ENCODE measurements around the gene TRIM65.

Gene TRIM65, protein sequence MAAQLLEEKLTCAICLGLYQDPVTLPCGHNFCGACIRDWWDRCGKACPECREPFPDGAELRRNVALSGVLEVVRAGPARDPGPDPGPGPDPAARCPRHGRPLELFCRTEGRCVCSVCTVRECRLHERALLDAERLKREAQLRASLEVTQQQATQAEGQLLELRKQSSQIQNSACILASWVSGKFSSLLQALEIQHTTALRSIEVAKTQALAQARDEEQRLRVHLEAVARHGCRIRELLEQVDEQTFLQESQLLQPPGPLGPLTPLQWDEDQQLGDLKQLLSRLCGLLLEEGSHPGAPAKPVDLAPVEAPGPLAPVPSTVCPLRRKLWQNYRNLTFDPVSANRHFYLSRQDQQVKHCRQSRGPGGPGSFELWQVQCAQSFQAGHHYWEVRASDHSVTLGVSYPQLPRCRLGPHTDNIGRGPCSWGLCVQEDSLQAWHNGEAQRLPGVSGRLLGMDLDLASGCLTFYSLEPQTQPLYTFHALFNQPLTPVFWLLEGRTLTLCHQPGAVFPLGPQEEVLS

DNA sequence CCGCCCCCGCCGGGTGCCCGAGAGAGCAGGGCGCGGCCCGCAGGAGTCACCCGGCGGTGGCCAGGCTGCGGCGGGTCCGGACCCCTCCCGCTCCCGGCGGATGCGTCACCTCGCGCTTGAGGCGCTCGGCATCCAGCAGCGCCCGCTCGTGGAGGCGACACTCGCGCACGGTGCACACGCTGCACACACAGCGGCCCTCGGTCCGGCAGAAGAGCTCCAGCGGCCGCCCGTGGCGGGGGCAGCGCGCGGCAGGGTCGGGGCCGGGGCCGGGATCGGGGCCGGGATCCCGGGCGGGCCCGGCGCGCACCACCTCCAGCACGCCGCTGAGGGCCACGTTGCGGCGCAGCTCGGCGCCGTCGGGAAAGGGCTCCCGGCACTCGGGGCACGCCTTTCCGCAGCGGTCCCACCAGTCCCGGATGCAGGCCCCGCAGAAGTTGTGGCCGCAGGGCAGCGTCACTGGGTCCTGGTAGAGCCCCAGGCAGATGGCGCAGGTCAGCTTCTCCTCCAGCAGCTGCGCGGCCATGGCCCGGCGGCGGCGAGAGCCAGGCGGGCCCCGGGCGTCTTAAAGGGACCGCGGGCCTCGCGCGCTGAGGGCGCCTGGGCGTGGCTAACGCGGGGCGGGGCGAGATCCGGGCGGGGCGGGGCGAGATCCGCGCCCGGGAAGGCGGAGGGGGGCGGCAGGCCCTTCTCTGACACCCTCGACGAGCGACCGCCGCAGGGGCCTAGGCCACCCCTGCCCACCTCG lies at the start of gene TRIM65:
Gene TRIM65, minus strand, starts transcription at position 537 of the 745 bp plus-strand sequence. Its CDS starts 14 bp downstream, at position 523.
- DNase-seq (ENCODE audit: low read depth) = peak; percentile 82

DNA sequence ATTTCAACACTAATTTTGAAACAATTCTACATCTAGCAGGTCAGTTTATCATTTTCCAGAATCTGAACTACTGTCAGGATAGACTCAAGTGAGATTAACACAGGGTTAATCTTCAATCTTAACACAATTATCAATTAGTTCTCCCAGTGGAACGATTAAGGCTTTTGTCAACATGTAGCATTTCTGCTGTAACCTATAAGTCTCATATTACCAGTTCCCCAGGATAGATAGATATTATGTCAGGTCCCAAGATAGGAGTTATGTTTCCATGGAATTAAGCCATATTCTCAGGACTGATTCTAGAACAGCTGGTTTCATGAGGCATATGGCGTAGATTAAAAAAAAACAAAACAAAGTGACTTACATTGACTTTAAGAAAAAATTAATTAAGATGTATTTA lies 48.5 kb upstream of the TRIM65 start:
- no peak for DNase-seq (ENCODE audit: low read depth)

DNA sequence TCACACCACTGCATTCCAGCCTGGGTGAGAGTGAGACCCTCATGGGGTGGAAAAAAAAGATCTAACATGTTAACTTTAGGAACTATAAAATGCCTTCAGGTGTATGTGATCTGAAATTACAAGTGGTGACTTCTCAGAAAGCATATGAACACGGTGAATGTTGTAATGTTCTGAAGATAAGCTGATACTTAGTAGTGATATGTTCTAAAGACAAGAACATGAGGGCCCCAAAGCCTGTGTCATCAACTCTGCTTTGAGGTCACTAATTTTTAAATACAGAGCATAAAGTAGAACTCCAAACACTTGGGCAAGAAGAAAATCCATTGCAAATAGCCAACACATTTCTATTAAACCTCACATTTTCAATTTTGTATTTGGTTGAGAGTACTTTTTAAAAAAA lies 46.7 kb upstream of the TRIM65 start:
- DNase-seq (ENCODE audit: low read depth) = no peak

DNA sequence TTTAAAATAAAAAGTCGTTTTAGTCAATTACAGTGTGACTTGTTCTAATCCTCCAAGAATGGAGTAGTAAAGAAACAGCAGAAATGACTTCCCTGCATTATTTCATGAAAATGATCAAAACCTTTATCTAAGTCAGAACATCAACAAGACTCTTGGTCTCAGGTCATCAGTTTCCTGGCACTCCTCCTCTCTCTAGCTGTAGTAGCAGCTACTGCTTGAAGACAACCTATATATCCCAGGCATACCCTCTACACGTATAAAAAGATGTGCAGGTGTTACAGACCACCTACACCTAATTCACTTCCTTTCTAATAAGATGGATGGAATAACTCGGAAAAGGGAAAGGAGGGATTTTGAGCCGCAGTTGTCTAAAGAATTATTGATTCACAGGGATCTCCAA lies 45.7 kb upstream of the TRIM65 start:
- no peak for DNase-seq (ENCODE audit: low read depth)

DNA sequence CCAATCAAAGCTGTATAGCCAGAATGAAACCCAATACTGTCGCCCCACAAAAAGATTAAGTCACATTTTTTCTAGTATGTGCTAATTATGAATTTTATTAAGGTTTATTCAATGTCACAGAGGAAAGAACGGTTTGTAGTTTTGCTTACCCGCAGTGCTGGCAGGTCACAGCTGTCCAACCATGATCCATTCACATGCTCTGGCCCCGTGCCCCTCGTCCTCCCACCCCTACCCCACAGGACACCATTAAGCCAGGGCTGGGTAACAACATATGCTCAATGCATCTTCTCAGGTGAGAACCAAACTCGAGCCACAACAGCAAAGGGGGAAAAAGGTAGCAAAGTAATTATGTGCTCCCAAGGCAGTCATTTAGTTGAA lies 44.7 kb upstream of the TRIM65 start:
- no peak for DNase-seq (ENCODE audit: low read depth)

DNA sequence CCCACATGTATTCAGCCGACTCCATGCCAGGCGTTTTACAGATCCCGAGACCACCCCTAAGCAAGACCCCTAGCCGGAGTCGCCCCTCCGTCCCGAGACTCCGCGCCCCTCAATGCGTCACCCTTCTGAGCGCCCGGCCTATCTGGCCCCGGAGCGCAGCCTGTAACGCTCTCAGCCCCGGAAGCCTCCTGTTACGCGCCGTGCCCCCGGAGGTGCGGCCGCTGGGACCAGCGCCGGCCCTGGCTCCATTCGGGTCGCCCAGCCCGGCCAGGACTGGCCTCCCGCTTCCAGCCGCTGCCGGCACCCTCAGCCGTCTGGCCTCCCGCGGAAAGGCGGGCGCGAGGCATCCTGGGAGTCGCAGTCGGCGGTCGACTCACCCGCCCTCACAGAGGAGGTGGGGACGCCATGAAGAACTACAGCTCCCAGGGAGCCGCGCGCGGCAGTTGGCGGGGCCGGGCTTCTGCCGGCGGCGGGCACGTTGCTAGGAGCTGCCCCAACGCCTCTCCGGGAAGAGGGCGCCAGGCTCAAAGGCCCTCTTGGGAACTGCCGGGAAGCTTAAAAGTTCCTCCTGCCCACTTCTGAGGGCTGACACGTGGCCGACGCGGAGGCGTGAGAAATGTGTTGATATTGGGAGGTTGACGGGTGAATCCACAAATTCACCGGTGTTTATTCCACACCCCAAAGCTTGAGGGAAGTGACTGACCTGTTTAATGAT lies 44.1 kb upstream of the TRIM65 start, which contains the start of gene FBF1:
Gene FBF1, minus strand, starts transcription at position 316 of the 715 bp plus-strand sequence. CDS start 2,893 bp downstream, outside the sequence.
- peak; percentile 96 for DNase-seq (ENCODE audit: low read depth)

DNA sequence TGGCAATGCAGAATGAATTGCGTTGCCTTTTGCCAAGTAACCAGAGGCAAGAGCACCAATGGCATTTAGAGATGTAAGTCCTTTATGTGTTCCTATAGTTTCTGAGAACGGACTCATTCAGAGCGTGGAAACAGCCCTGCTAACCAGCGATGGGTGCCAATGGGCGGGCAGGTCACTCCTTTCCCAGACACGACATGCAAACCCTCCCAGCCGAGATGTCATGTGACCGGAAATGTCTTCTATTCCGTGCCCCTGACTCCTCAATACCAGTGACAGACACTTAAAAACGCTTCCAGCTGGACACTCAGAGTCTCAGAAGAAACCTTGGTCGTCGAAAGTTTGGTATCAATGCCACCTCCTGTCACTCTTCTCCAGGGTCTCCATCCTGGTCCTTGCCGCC lies 40.9 kb upstream of the TRIM65 start:
- DNase-seq (ENCODE audit: low read depth) = no peak

DNA sequence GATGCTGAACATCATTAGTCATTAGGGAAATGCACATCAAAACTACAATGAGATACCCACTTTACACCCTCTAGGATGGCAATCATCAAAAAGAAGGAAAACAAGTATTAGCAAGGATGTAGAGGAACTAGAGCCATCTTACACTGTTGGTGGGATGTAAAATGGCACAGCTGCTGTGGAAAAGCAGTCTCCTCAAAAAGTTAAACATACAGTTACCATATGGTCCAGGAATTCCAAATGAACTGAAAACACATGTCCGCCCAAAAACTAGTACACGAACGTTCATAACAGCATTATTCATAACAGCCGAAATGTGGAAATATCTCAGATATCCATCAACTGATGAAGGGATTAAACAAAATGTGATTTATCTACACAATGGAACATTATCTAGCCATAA lies 37.1 kb upstream of the TRIM65 start:
- DNase-seq (ENCODE audit: low read depth) = no peak

DNA sequence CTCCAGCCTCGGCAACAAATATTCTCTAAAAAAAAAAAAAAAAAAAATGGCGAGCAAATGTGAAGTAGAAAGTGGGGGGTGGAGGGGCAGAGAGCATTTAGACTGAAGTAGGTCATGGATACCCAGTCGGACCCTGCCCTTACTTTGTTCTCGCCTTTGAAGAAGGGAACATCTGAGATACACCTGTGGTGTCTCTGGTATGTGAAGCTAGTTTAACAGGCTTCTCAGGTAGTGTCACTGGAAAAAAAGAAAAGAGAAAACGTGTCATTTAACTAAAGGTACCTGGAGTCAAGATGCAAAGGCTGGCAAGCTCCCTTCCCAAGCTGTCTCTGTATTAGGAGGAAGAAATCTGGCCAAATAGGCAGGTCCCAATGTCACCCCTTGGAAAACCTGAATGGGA lies 36.1 kb upstream of the TRIM65 start:
- DNase-seq (ENCODE audit: low read depth) = no peak

DNA sequence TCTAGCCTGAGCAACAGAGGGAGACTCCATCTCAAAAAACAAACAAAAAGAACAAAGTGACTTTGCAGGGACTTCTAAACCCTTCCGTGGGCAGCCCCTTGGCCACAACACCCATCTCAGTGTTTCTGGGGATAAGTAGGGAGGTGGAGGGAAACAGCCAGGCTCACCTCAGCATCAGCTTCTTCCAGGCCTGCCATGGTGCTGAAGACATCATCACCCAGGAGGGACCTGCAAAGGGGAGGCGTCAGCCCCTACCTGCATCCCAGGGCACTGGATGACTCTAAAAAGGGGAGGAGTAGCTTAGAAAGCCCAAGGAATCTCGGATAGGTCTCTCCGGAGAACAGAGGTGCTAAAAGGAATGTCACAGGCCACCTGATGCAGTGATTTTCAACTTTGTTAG lies 34.3 kb upstream of the TRIM65 start:
- DNase-seq (ENCODE audit: low read depth) = no peak

DNA sequence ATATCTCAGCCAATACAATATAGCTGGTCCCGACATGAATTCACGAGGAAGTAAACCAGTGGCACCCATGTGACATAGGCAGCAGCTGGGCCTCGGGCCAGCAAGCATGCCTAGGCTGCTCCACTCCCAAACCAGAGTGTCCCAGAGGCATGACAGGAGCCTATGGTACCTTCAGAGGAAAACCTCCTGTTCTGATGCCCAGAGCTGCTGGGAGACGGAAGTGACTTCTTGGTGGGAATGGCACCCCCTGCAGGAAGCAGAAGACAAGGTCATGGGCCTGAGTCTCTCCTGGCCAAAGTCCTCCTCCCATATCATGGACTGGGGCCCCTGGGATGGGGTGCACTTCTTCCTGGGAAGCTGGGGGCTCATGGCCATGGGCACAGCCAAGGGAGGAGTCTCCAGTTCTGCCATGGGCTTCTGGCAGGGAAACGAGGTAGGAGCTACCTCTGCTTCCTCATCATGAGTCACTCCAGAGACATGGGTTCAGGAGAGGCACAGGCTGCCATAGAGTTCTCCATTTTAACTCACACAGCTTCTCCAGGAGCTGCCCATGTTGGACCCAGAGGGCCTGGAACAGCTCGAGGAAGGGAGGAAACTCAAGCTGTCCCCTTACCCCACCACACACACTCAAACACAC lies 30.7 kb upstream of the TRIM65 start:
- DNase-seq (ENCODE audit: low read depth) = peak; percentile 25

DNA sequence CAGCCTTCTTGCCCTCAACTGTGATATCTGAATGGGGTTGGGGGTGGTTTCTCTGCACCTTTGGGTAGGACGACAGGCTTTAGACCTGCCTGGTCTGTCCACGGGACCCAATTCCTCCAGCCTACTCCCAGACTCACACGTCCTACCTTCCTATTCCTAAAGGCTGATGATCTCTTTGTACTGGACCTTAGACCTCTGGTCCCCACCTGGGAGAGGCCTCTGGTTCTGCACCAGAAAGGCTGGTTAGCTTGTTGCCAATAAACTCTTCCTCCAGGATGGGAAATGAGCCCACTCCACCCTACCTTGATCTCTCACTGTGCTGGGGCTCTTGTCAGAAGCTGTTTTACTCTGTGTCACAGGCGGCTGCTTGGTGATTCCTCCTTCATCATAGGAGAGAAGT lies 29.7 kb upstream of the TRIM65 start:
- no peak for DNase-seq (ENCODE audit: low read depth)

DNA sequence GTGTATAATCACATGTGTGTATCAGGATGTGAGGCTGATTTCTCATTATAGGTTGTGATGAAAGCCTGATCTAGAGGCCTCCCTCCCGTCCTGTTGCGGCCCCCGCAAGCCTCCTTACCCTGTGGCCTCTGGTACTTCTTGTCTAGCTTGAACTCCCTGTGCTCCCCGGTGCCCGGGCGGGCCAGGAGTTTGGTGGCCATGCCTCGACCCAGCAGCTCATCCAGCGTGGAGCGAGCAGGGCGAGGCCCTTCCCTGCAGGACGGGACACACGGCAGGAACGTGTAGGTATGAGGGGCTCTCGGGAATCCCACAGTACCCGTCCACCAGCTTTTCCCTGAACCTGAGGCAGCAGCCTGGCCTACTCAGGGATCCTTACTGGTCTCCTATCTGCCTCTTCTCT lies 29.2 kb upstream of the TRIM65 start:
- no peak for DNase-seq (ENCODE audit: low read depth)

DNA sequence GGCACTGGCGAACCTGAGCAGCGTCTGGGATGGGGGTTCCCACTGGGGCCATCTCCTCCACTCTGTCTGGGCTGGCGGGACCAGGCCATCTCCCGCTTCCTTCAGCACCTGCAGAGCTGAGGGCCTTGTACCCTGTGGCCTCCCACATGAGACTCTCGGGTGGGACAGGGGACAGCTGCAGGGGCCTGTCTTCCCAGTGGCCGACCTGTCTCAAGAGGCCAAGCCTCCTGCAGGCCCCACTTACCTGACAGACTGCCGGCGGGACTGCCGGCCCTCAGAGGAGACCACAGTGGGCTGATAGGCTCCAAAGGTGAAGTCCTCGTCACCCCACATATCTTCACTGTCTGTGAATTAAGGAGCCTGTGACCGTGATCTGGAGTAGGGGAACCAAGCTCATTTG lies 28.4 kb upstream of the TRIM65 start:
- DNase-seq (ENCODE audit: low read depth) = no peak

DNA sequence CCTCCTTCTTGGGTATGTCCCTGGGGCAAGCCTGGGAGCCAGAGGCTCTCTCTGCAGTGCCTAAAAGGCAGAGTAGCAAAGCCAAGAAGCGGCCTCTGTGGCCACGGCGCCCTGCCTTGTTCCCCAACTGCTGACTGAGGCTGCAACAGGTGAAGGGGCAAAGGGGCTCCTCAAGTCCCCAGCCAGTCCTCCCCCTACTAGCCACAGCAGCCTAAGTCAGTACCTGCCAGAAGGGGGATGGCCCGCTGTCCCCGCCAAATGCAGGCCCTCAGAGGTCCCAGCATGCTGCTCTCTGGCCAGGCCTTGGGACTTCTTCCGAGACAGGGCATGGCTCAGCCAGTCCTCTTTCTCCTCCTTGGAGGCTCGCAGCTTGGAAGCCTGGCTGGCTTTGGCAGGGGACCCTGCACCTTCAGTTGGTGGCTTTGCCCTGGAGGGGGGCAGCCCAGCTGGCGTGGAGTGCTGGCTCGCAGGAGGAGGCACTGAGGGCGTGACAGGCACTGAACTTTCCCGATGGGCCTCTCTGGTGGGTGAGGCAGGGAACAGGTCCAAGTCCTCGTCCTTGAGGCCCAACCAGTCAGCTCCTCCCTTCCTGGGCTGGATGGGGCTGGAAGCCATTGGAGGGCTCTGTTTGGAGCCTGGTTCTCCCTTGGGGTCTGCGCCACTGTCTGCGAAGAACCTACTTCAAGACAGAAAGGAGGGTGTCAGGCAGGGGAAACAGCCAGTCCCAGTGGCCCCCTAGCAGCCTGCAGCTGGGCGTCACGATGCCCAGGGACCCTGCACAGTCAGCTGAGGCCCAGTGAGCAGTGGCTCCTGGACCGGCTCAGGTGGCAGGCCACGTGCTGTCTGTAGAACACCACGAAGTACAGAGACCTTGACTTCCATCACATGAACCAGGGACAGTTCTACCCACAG lies 26.5 kb upstream of the TRIM65 start:
- no peak for DNase-seq (ENCODE audit: low read depth)

DNA sequence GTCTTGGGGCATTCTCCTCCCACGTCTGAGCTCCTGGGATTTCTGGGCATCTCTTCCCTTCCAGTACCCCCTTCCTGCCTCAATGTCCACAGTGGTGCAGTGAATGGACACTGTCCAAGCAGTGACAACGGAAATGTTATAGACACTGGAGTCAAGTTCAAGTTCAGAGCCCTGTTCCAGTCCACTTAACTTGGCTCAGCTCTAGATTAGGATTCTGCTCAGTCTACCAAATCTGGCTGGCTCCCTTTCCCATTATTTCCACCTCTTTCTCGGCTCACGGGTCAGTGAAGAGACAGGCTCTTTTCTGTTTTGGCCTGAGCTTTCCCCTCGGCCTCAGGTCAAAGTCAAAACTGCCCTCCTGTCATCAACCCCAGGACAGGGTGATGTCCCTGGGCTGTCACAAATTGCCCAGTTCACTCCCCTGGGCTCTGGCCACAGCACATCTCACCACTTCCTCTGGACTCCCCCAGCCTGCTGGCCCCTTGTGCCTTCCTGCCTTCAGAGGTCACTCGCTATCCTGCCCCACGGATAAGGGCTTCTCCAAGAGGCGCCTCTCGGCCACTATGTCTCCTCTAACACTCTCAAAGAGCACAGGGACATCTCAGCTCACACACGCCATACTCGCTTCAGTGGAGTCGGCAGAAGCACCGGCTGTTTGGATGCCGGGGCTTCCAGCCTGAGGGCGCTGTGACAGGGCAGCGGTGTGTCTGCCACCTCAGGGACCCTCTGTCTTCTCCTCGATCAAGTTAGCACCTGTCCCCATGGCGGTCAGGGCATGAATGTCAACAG lies 25.6 kb upstream of the TRIM65 start:
- DNase-seq (ENCODE audit: low read depth) = no peak

DNA sequence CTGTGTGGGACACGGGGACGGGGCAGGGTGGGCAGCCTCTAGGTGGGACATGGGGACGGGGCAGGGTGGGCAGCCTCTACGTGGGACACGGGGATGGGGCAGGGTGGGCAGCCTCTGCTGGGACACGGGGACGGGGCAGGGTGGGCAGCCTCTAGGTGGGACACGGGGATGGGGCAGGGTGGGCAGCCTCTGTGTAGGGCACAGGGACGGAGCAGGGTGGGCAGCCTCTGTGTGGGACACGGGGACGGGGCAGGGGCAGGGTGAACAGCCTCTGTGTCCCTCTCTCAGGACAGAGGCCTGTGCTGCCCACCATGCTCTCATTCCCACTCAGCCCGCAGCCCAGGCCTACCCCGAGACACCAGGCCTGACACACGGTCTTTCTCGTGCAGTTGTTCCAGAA lies 24.8 kb upstream of the TRIM65 start:
- DNase-seq (ENCODE audit: low read depth) = no peak

DNA sequence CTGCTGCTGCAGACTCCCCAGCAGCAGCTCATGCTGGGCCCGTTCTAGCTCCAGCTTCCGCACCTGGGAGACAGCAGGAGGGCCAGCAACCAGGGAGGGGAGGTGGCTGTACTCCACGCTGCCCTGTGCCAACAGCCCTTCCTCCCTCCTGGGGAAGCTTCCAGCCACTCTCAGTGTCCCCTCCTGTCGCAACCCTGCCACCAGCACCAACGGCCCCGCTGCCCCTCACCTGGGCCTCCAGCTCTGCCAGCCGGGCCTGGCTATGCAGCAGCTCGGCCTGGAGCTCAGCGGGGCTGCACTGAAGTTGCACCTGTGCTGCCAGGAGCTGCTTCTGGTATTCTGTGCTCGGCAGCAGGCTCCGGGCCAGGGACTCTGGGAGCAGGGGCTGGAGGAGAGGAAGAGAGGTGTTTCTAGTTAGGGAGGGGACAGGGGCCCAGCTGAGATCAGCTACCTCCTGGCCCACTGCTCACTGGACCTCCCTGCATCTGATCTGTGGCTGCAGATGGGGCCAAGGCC lies 23.4 kb upstream of the TRIM65 start:
- no peak for DNase-seq (ENCODE audit: low read depth)

DNA sequence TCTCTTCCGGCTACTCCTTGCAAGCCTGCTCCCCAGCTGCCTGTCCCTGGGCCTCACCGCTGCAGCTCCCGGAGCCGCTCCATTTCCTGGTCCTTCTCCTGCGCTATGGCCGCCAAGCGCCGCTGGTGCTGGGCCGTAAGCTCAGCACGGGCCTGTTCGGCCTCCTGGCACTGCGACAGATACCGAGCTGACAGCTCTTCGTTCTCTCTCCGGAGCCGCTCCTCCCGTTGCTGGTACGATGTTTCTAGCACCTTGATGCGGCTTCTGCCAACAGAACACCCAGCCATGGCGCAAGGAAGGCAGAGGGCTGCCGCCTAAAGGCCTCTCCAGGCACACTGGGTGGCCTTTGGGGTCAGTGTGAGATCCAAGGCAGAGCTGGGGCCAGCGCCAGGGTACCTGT lies 22.9 kb upstream of the TRIM65 start:
- no peak for DNase-seq (ENCODE audit: low read depth)

DNA sequence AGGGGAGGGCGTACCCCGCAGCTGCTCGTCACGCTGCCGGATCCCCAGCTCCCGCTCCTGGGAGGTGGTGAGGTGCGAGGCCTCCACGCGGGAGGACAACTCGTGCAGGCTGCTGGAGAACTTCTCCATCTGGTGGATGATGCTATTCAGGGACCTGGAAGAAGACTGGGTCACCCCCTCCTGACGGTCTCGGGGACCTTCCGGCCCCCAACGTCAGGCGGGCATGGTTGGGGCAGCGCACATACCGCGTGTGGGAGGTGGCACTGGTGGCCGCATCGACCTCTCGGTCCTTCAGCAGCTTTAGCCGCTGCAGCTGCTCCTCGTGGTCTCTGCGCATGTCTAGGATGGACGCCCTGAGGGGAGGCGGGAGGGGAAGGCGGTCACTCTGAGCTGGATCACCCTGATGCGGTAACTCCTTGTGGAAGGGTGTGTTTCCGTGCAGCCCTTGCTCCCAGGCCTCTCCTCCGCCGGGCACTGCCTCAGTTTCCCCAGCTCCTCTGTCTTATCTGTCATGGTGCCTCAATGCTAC lies 21.2 kb upstream of the TRIM65 start:
- DNase-seq (ENCODE audit: low read depth) = no peak
